WI38 (cell line): ENCODE measurements around the gene NR3C1.

ENCODE experiments used
- H3K4me3 ChIP-seq: 2 replicates; pipeline ENCODE4 v1.5.1; 2011; ENCODE audit warnings: low read depth, mild to moderate bottlenecking, control low read depth, low read length
- TF ChIP-seq, protein P1 (sequence below): IDR thresholded peaks from 2 replicates; pipeline ENCODE4 v1.5.1; 2012; ENCODE audit warnings: low read depth, mild to moderate bottlenecking, control low read depth, low read length

The NR3C1 gene

DNA sequence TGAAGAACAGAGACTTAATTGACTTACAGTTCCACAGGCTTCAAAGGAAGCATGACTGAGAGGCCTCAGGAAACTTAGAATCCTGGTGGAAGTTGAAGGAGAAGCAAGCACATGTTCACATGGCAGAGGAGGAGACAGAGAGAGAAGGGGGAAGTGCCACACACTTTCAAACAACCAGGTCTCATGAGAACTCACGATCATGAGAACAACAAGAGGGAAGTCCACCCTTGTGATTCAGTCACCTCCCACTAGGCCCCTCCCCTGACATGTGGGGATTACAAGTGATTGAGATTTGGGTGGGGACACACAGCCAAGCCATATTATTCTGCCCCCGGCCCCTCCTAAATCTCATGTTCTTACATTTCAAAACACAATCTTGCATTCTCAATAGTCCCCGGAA, 19.5 kb downstream of the NR3C1 start:
- TF ChIP-seq, protein P1, sequence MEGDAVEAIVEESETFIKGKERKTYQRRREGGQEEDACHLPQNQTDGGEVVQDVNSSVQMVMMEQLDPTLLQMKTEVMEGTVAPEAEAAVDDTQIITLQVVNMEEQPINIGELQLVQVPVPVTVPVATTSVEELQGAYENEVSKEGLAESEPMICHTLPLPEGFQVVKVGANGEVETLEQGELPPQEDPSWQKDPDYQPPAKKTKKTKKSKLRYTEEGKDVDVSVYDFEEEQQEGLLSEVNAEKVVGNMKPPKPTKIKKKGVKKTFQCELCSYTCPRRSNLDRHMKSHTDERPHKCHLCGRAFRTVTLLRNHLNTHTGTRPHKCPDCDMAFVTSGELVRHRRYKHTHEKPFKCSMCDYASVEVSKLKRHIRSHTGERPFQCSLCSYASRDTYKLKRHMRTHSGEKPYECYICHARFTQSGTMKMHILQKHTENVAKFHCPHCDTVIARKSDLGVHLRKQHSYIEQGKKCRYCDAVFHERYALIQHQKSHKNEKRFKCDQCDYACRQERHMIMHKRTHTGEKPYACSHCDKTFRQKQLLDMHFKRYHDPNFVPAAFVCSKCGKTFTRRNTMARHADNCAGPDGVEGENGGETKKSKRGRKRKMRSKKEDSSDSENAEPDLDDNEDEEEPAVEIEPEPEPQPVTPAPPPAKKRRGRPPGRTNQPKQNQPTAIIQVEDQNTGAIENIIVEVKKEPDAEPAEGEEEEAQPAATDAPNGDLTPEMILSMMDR: no peak
- no peak overlapping the region for H3K4me3 ChIP-seq

DNA sequence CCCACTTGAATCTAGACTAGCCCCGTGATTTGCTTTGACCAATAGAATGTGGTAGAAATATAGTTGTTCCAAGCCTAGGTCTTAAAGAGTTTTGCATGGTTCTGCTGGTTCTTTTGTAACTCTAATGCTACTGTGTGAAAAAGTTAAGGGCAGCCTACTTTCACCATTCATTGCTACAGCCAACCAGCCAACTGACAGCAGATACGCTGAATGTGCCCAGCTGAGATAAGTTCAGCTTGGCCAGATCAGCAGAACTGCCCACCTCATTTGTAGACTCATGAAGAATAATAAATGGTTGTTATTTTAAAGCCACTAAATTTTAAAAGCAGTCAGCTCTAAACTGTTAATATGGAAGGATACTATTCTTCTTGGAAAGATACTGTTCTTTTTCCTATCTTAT, 23.9 kb downstream of the NR3C1 start:
- TF ChIP-seq, protein P1: no peak
- no peak overlapping the region for H3K4me3 ChIP-seq

DNA sequence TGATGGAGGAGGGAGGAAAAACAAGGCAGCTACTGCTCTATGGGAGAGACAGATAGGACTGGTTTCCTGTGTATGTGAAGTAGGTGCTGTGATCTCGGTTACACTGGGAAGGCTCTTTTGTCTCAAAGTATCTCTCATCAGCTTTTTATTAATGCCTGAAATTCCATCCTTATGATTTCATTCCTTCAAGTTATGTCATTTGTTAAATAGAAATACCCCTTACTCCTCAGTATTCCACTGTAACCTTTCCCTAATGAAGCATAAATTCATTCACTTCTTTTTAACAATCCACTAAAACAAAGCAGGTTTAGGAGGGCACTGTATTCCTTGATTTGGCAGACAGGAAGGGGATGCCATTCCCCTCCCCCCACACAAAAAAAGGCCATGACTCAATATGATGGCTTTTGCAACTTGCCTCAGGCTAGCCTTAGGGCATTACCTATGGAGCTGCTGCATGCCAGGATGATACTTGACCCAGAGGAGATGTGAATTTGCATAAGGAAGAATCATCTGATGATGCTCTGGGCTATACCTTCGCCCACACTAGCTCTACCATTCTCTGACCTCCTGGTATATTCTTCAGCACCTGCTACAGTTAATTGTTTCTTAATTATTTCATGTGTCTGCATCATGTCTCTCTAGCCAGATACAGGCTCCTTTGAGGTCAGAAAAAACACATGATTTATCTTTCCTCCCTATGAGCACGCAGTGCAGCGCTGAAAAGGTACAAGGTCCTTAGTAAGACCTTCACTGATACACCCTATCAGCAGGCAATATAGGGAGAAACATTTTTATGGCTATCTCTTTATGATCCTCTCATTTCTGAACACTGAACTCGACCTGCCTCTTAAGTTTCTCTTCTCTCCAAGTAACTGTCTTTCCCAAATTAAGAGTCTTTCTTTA, 26.3 kb downstream of the NR3C1 start:
- TF ChIP-seq, protein P1: no peak
- no peak overlapping the region for H3K4me3 ChIP-seq

DNA sequence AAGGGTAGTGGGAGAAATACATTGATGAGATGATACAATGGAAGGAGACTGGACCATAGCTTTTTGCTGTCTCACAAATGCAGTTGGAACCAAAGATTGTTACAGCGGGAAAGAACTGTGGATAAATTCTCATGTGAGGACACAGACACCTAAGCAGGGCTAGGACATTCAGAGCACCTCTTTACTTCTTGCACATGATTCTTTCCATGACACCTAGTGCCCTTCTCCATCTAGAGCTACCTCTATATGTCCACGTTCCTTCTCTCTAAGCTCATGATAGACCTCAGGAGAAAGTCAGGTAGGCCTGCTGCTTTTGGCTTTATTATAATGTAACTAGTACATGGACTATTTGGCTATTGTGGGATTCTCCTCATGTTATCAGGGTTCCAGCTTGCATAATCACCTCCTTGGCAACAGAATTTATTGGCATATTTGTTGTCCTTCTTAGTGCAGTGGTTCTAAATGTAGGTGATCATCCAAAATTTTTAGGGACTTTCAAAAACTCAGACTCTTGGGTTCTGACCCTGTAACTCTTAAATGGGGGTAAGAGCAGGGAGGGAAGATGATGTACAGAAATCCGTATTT, 27.2 kb downstream of the NR3C1 start:
- TF ChIP-seq, protein P1: no peak
- no peak overlapping the region for H3K4me3 ChIP-seq

DNA sequence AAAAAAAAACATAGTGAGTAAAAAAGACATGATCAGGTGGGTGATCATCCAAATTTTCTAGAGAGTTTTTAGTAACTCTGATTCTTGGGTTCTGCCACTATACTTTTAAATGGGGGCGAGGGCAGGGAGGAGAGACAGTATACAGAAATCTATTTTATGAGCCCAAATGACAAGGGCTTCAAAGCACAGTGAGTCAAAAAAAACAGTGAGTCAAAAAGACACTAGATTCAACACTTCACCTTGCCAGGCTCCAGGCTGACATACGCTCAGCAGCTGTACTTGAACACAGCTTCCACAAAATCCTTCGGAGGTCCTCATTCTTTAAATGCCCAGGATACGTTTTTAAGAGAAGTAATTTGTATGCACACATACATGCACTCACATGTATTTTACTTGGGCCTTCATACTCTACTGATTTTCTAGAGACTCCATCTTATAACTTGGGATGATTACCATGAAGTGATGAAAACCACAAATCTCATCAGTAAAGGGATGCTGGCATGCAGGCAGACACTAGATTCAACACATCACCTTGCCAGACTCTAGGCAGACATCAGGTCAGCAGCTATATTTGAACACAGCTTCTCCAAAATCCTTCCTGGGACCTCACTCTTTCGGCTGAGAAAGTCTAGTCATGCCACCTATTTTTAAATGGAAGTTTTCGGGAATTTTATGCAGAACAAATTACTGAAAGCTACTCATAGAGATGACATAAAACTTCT, 28.8 kb downstream of the NR3C1 start:
- H3K4me3 ChIP-seq: no peak overlapping the region
- TF ChIP-seq, protein P1: no peak

DNA sequence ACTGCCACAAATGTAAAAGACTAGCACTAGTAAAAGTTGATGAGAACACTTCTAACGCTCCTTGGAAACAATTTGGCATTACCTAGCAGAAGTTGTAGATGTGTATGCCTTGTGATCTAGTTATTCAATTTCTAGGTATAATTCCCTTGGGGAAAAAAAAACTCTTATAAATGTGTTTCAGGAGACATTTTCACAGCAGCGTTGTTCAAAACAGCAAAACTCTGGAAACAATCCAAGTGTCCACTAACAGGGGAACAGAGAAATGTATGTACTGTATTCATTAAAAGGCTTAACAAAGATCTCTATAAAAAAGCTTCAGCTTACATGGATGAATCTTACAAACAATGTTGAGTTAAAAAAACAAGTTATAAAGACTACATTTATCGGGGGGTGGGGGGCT, 30.4 kb downstream of the NR3C1 start:
- TF ChIP-seq, protein P1: no peak
- no peak overlapping the region for H3K4me3 ChIP-seq
